HepG2 (cell line): ENCODE data around the gene OVAAL. TPM values are rescaled to one million over a fixed set of nuclear protein-coding genes. Genes with fewer than 3 reads are reported as not detected.

Experiments used
- ATAC-seq: fragments of 200-7000 bp; cut with Tn5 transposase; 3 replicates; pipeline ENCODE4 v1.9.1; 2020; ENCODE audit warnings: mild to moderate bottlenecking, moderate library complexity
- BruUV-seq: library from RNA; stranded (reverse); fragments of 400-500 nt; replicated peaks from 2 replicates; lab custom pipeline; 2021; lab: Mats Ljungman, UMichigan
- CTCF ChIA-PET: fragments of 300-600 bp; formaldehyde crosslinking; extraction: SDS; loops from one replicate; lab custom pipeline; 2021; ENCODE audit warnings: low total read pairs, inconsistent platforms, low intra/inter-chr PET ratio; lab: Yijun Ruan, JAX
- POLR2A ChIA-PET: fragments of 350-600 bp; sonication (Branson Sonifier 250); formaldehyde crosslinking; loops from one replicate; lab custom pipeline; 2020; ENCODE audit warnings: antibody characterized with exemption, inconsistent platforms; lab: Yijun Ruan, JAX
- DNase-seq: peaks from one replicate; pipeline ENCODE4 v3.0.0-alpha.2; 2015; ENCODE audit warnings: low spot score
- FAIRE-seq: peaks from 3 replicates; lab custom pipeline; 2011; peaks lifted over from hg19 to GRCh38; lab: Jason Lieb, UNC
- H2AFZ ChIP-seq: one replicate; pipeline ENCODE4 v1.6.1; 2011; ENCODE audit warnings: low read length, inconsistent platforms
- H3K27ac ChIP-seq: fragments of 300-600 bp; 3 replicates; pipeline ENCODE4 v1.8.0; 2011; ENCODE audit warnings: mixed run types, mild to moderate bottlenecking, mixed read lengths, low read length, inconsistent platforms; ENCODE audit not compliant: insufficient read depth; ENCODE audit errors: extremely low read length
- H3K27me3 ChIP-seq, 2 experiments: fragments of 200-600 bp in 1 of 2; 2 replicates in 1 of 2; 3 replicates in 1 of 2; pipeline versions ENCODE4 v1.6.0 to v1.8.0; 2011; ENCODE audit warnings: low read length in 2 of 2, mild to moderate bottlenecking in 2 of 2, moderate library complexity in 2 of 2, inconsistent platforms in 1 of 2; ENCODE audit not compliant: insufficient read depth in 2 of 2, control insufficient read depth in 1 of 2
- H3K36me3 ChIP-seq, 2 experiments: fragments of 200-600 bp in 1 of 2; replicated peaks in 1 of 2; 2 replicates in 1 of 2; 3 replicates in 1 of 2; pipeline versions ENCODE4 v1.5.1 to v1.8.0; 2011; ENCODE audit warnings: low read length in 2 of 2, inconsistent platforms in 1 of 2; ENCODE audit not compliant: insufficient read depth in 2 of 2, control insufficient read depth in 1 of 2
- H3K4me1 ChIP-seq: 2 replicates; pipeline ENCODE4 v1.5.1; 2012; ENCODE audit warnings: low read length, inconsistent platforms; ENCODE audit not compliant: insufficient read depth
- H3K4me2 ChIP-seq: 2 replicates; pipeline ENCODE4 v1.6.0; 2011; ENCODE audit warnings: low read depth, low read length, inconsistent platforms
- H3K4me3 ChIP-seq, 3 experiments: fragments of 200-600 bp in 1 of 3; sonication (generic), shearing (Covaris generic) in 1 of 3; replicated peaks in 1 of 3; 2 replicates each; pipeline ENCODE4 v1.5.1; 2011 to 2016; ENCODE audit warnings: low read length in 3 of 3, inconsistent platforms in 2 of 3, low read depth in 2 of 3, mild to moderate bottlenecking in 2 of 3, control low read depth in 1 of 3, mixed read lengths in 1 of 3; ENCODE audit not compliant: insufficient read depth in 1 of 3
- H3K79me2 ChIP-seq: one replicate; pipeline ENCODE4 v1.6.1; 2011; ENCODE audit warnings: low read length, inconsistent platforms; ENCODE audit not compliant: insufficient read depth
- H3K9ac ChIP-seq: 2 replicates; pipeline ENCODE4 v1.6.0; 2011; ENCODE audit warnings: mild to moderate bottlenecking, low read depth, low read length, inconsistent platforms; ENCODE audit not compliant: insufficient read depth
- H3K9me3 ChIP-seq: 2 replicates; pipeline ENCODE4 v1.5.1; 2012; ENCODE audit warnings: mild to moderate bottlenecking, low read length
- H4K20me1 ChIP-seq: 2 replicates; pipeline ENCODE4 v1.6.0; 2011; ENCODE audit warnings: inconsistent platforms, mild to moderate bottlenecking, low read length, moderate library complexity; ENCODE audit not compliant: insufficient read depth
- AKAP8 ChIP-seq: sonication (generic); formaldehyde crosslinking; IDR thresholded peaks from 2 replicates; pipeline ENCODE4 v1.5.1; 2020; ENCODE audit warnings: mild to moderate bottlenecking, missing genetic modification reagents
- ATAD3A ChIP-seq: sonication (generic); formaldehyde crosslinking; IDR thresholded peaks from 2 replicates; pipeline ENCODE4 v1.4.0; 2020; ENCODE audit warnings: missing genetic modification reagents
- BORCS8-MEF2B ChIP-seq: sonication (generic); formaldehyde crosslinking; IDR thresholded peaks from 2 replicates; pipeline ENCODE4 v1.8.0; 2022; ENCODE audit warnings: mild to moderate bottlenecking, missing genetic modification reagents
- KDM5B ChIP-seq: sonication (generic); formaldehyde crosslinking; IDR thresholded peaks from 2 replicates; pipeline ENCODE4 v1.4.0; 2020; ENCODE audit warnings: missing genetic modification reagents, mild to moderate bottlenecking, borderline replicate concordance
- MAFF ChIP-seq: IDR thresholded peaks from 2 replicates; pipeline ENCODE4 v1.6.1; 2011; ENCODE audit warnings: low read depth, low read length, improper control_type of control experiment
- MAFK ChIP-seq, 2 experiments: IDR thresholded peaks in 1 of 2; conservative IDR thresholded peaks in 1 of 2; 2 replicates each; pipeline ENCODE4 v1.6.1; 2011; ENCODE audit warnings: improper control_type of control experiment in 2 of 2, low read length in 2 of 2
- MED8 ChIP-seq: sonication (generic); formaldehyde crosslinking; IDR thresholded peaks from 2 replicates; pipeline ENCODE4 v1.8.1; 2023; ENCODE audit warnings: mild to moderate bottlenecking, missing genetic modification reagents; ENCODE audit not compliant: insufficient replicate concordance
- NONO ChIP-seq, 2 experiments: fragments of 450-650 bp in 1 of 2; sonication (generic) in 1 of 2; formaldehyde crosslinking in 1 of 2; IDR thresholded peaks in 1 of 2; conservative IDR thresholded peaks in 1 of 2; 2 replicates each; pipeline versions ENCODE4 v1.6.1 to v1.8.0; 2017 to 2022; ENCODE audit warnings: mild to moderate bottlenecking in 1 of 2, missing genetic modification reagents in 1 of 2, moderate library complexity in 1 of 2
- RELA ChIP-seq: sonication (generic); formaldehyde crosslinking; IDR thresholded peaks from 2 replicates; pipeline ENCODE4 v1.4.0; 2020; ENCODE audit warnings: missing genetic modification reagents
- RFXANK ChIP-seq: IDR thresholded peaks from 2 replicates; pipeline ENCODE4 v1.6.1; 2016
- SOX13 ChIP-seq, 3 experiments: fragments of 450-650 bp in 1 of 3; sonication (generic) in 1 of 3; formaldehyde crosslinking in 1 of 3; IDR thresholded peaks in 2 of 3; conservative IDR thresholded peaks in 1 of 3; 2 replicates each; pipeline versions ENCODE4 v1.5.0 to v1.6.1; 2016 to 2020; ENCODE audit warnings: antibody characterized with exemption in 1 of 3, mild to moderate bottlenecking in 1 of 3, missing compliant biosample characterization in 1 of 3, missing genetic modification reagents in 1 of 3, moderate library complexity in 1 of 3
- ZNF337 ChIP-seq: sonication (generic); formaldehyde crosslinking; IDR thresholded peaks from 2 replicates; pipeline ENCODE4 v1.5.1; 2020; ENCODE audit warnings: missing genetic modification reagents, low read depth, mild to moderate bottlenecking, borderline replicate concordance
- ZNF460 ChIP-seq: sonication (generic); formaldehyde crosslinking; IDR thresholded peaks from 2 replicates; pipeline ENCODE4 v1.5.1; 2020; ENCODE audit warnings: missing genetic modification reagents, mild to moderate bottlenecking, borderline replicate concordance
- ZNF558 ChIP-seq: sonication (generic); formaldehyde crosslinking; IDR thresholded peaks from 2 replicates; pipeline ENCODE4 v1.9.0; 2022; ENCODE audit warnings: mild to moderate bottlenecking, missing genetic modification reagents, borderline replicate concordance
- ZNF629 ChIP-seq: sonication (generic); formaldehyde crosslinking; conservative IDR thresholded peaks from 2 replicates; pipeline ENCODE4 v1.5.0; 2020; ENCODE audit warnings: missing genetic modification reagents
- ZNF720 ChIP-seq: sonication (generic); formaldehyde crosslinking; IDR thresholded peaks from 2 replicates; pipeline ENCODE4 v1.4.0; 2020; ENCODE audit warnings: missing genetic modification reagents
- WGBS: methylation state at CpG from one replicate; pipeline ENCODE4 v1.1.6; 2017; ENCODE audit warnings: low lambda C conversion rate; 5-methylcytosine and 5-hydroxymethylcytosine counted together
- in situ Hi-C: cut with HindIII; loops from 2 replicates; pipeline ENCODE4 v1.10.0; 2017; ENCODE audit warnings: low pct_unique_long_range_greater_than_20kb; ENCODE audit not compliant: extremely low pct_ligation_motif_present
- intact Hi-C: fragments of 100-400 bp; cut with micrococcal nuclease; formaldehyde crosslinking; loops from one replicate; pipeline ENCODE4 v1.10.0; 2022; ENCODE audit not compliant: unreplicated experiment
- polyA plus RNA-seq, 8 experiments: library from polyadenylated mRNA; depleted of rRNA in 3 of 8; stranded (reverse) in 7 of 8; unstranded in 1 of 8; fragments of >200 nt; fragmentation: Illumina TruSeq in 4 of 8; extraction: Trizol in 4 of 8; gene quantifications; 2 replicates each; pipeline versions ENCODE4 v1.2.1 to v1.2.3, GENCODE V29; 2011 to 2016; ENCODE audit warnings: low read depth in 4 of 8, missing spikeins in 1 of 8, mixed read lengths in 1 of 8; ENCODE audit not compliant: insufficient read depth in 1 of 8
- total RNA-seq, 5 experiments: library from RNA; depleted of rRNA; stranded (reverse); fragments of >200 nt; fragmentation: Illumina TruSeq; extraction: Trizol; gene quantifications; 2 replicates each; pipeline ENCODE4 v1.2.3, GENCODE V29; 2016; ENCODE audit warnings: low read depth in 1 of 5
- TF ChIP-seq, protein P1 (sequence below): sonication (generic); formaldehyde crosslinking; IDR thresholded peaks from 2 replicates; pipeline ENCODE4 v1.4.0; 2020; ENCODE audit warnings: missing genetic modification reagents, borderline replicate concordance
- TF ChIP-seq, protein P2 (sequence below): IDR thresholded peaks from 2 replicates; pipeline ENCODE4 v1.6.1; 2012; ENCODE audit warnings: inconsistent platforms

The OVAAL gene
- total and polyA plus RNA-seq, 2 of the 13 experiments (the other 11 are each of a cell fraction or from before 2014, with no cell fraction given): 0.04 TPM; not detected in 1

DNA sequence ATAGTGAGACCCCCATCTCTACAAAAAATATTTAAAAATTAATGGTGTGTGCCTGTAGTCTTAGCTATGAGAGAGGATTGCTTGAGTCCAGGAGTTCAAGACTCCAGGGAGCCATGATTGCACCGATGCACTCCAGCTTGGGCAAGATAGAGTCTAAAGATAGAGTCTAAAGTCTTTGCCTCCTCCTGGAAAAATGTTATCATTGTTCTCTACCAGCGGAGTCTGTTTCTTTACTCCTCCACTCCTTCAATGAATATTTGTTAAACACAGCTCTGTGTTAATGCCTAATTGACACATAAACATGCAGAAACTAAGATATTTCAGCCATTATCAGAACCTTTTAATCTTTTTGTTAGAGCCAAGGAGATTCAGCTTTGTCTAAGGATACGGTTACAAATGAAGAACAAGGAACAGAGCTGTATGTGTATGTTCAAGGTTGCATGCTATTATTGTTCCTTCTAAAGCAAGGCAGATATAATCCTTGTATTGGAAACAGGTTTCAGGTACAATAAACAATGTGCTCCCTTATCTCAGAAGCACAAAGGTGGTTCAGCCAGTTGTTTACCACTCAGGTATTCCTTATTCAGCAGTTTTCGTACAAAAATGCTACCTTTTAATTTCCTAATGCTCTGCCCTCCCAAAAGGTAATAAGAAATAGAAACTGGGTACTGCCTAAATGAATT lies 15.4 kb downstream of the OVAAL start:
- CTCF ChIA-PET: no interaction called here
- in situ Hi-C loops: no loop called here

DNA sequence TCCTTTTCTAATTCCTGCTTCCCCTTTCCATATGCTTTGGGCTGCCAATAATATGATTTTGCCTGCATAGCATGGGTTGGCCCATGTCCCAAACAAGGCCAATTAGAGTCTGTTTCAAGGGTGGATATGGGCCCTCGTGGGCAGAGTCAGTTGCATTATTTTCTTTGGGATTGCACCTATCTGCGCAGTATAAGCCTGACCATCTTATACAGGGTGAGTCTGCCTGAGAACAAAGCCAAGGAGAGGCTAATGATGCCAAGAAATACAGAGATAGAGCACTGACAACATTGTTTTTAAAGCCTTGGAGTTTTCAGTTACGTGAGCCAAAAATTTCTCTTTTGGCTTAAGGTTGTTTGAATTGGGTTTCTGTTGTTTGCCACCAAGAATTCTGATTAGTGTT lies 18.6 kb downstream of the OVAAL start:
- WGBS: 43% methylated on average over 3 of the region's 3 CpGs
- Histone ChIP-seq H3K9me3 (no peaks in the 10 kb centered on the region), H2AFZ (no peak overlapping the region), H3K36me3 (no peaks in the 10 kb centered on the region), H3K4me1 (peaks cover 18% of the 10 kb centered on the region), H3K4me3 (no peak overlapping the region), H3K4me2 (no peak overlapping the region), H3K9ac (no peak overlapping the region), H3K79me2 (no peaks in the 10 kb centered on the region), H4K20me1 (no peaks in the 10 kb centered on the region), H3K27me3 (peaks cover 0 to 3% of the 10 kb centered on the region in 2 experiments; a peak in 1 of 5 replicates), H3K27ac (no peak overlapping the region)
- ChIA-PET POLR2A (no interaction called here), CTCF (no interaction called here)
- no peak for DNase-seq
- no TSS peak for BruUV-seq
- no peak for FAIRE-seq
- no peak for ATAC-seq
- in situ Hi-C loops (no loop called here), intact Hi-C loops (no loop called here)
- no peak for TF ChIP-seq AKAP8 (CRISPR knock-in tag)
- TF ChIP-seq RELA (CRISPR knock-in tag): no peak
- TF ChIP-seq BORCS8-MEF2B (CRISPR knock-in tag): no peak
- TF ChIP-seq ATAD3A: no peak
- TF ChIP-seq ZNF460 (CRISPR knock-in tag): no peak
- TF ChIP-seq, protein P1, sequence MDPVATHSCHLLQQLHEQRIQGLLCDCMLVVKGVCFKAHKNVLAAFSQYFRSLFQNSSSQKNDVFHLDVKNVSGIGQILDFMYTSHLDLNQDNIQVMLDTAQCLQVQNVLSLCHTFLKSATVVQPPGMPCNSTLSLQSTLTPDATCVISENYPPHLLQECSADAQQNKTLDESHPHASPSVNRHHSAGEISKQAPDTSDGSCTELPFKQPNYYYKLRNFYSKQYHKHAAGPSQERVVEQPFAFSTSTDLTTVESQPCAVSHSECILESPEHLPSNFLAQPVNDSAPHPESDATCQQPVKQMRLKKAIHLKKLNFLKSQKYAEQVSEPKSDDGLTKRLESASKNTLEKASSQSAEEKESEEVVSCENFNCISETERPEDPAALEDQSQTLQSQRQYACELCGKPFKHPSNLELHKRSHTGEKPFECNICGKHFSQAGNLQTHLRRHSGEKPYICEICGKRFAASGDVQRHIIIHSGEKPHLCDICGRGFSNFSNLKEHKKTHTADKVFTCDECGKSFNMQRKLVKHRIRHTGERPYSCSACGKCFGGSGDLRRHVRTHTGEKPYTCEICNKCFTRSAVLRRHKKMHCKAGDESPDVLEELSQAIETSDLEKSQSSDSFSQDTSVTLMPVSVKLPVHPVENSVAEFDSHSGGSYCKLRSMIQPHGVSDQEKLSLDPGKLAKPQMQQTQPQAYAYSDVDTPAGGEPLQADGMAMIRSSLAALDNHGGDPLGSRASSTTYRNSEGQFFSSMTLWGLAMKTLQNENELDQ (CRISPR knock-in tag): no peak
- no peak for TF ChIP-seq NONO (IDR thresholded peaks at IDR 0.05)
- TF ChIP-seq NONO (CRISPR knock-in tag; conservative IDR thresholded peaks at IDR 0.05): no peak
- TF ChIP-seq ZNF720: no peak
- TF ChIP-seq ZNF337 (CRISPR knock-in tag): no peak
- no peak for TF ChIP-seq MED8 (CRISPR knock-in tag)

More for the DNA sequence above, 15.4 kb downstream of the OVAAL start:
- Histone ChIP-seq H3K9me3 (no peaks in the 10 kb centered on the region), H3K79me2 (no peaks in the 10 kb centered on the region), H2AFZ (no peak overlapping the region), H3K9ac (no peak overlapping the region), H3K36me3 (no peaks in the 10 kb centered on the region), H3K27ac (no peak overlapping the region), H3K4me3 (no peak overlapping the region), H4K20me1 (no peaks in the 10 kb centered on the region), H3K27me3 (peaks cover 0 to 3% of the 10 kb centered on the region in 2 experiments; a peak in 1 of 5 replicates), H3K4me2 (0 out of 2 replicates have a peak overlapping the region, but pooled peaks have one; percentile 7), H3K4me1 (peaks cover 22% of the 10 kb centered on the region)
- FAIRE-seq: no peak
- TF ChIP-seq ZNF629 (CRISPR knock-in tag) (no peak), KDM5B (CRISPR knock-in tag) (no peak), SOX13 (IDR thresholded peaks at IDR 0.05) (no peak), SOX13 (CRISPR knock-in tag; conservative IDR thresholded peaks at IDR 0.05 in 1 of 2, IDR thresholded peaks at IDR 0.05 in 1 of 2) (0 out of 4 replicates have a peak, but pooled peaks of 1 of the 2 experiments have one; percentile 36), RFXANK (CRISPR knock-in tag) (no peak), MAFF (peak; percentile 90), MAFK (conservative IDR thresholded peaks at IDR 0.05 in 1 of 2, IDR thresholded peaks at IDR 0.05 in 1 of 2; ENCODE audit: low read length in 2 of 2) (peak; percentile 90 to 93), ZNF558 (CRISPR knock-in tag) (no peak)
- TF ChIP-seq, protein P2, sequence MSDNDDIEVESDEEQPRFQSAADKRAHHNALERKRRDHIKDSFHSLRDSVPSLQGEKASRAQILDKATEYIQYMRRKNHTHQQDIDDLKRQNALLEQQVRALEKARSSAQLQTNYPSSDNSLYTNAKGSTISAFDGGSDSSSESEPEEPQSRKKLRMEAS: no peak
- ATAC-seq: no peak
- intact Hi-C loops: no loop called here
- POLR2A ChIA-PET: no interaction called here
- BruUV-seq: no TSS peak
- 9% methylated on average over 4 of the region's 4 CpGs for WGBS
- DNase-seq: no peak
